Measurements from ENCODE around the gene HECW1.

- TF ChIP-seq CTCF (IDR thresholded peaks at IDR 0.05 in 4 of 5, conservative IDR thresholded peaks at IDR 0.05 in 1 of 5) (no peak), POLR2A (IDR thresholded peaks at IDR 0.05) (no peak)
Measured at GRCh38 chr7:43229801-43230200, 117.4 kb downstream of the HECW1 start.
